Measurements from ENCODE around the gene POLR3A.

POLR3A gene

GRCh38 chr10:78021201-78021600 lies 8.1 kb downstream of the POLR3A start:
- DNase-seq (ENCODE audit: low read depth) = no peak
- no peak for TF ChIP-seq CTCF (IDR thresholded peaks at IDR 0.05; ENCODE audit: insufficient read depth, low read depth, low read length, missing control alignments)
- H3K4me3 ChIP-seq (ENCODE audit: low read length) = no peak overlapping the region

- no peak overlapping the region for H3K4me3 ChIP-seq (ENCODE audit: low read length)
- DNase-seq (ENCODE audit: low read depth) = no peak
- no peak for TF ChIP-seq CTCF (IDR thresholded peaks at IDR 0.05; ENCODE audit: insufficient read depth, low read depth, low read length, missing control alignments)
These were observed 10.1 kb downstream of the POLR3A start for GRCh38 chr10:78019264-78019663.

GRCh38 chr10:78017856-78018255 lies 11.5 kb downstream of the POLR3A start:
- no peak for DNase-seq (ENCODE audit: low read depth)
- no peak overlapping the region for H3K4me3 ChIP-seq (ENCODE audit: low read length)
- no peak for TF ChIP-seq CTCF (IDR thresholded peaks at IDR 0.05; ENCODE audit: insufficient read depth, low read depth, low read length, missing control alignments)

- DNase-seq (ENCODE audit: low read depth) = no peak
- no peak overlapping the region for H3K4me3 ChIP-seq (ENCODE audit: low read length)
- TF ChIP-seq CTCF (IDR thresholded peaks at IDR 0.05; ENCODE audit: insufficient read depth, low read depth, low read length, missing control alignments) = no peak
These were observed 13.8 kb downstream of the POLR3A start for GRCh38 chr10:78015546-78015945.

- no peak overlapping the region for H3K4me3 ChIP-seq (ENCODE audit: low read length)
- TF ChIP-seq CTCF (IDR thresholded peaks at IDR 0.05; ENCODE audit: insufficient read depth, low read depth, low read length, missing control alignments) = no peak
- DNase-seq (ENCODE audit: low read depth) = no peak
These were observed 15.8 kb downstream of the POLR3A start for GRCh38 chr10:78013564-78013963.

- no peak for DNase-seq (ENCODE audit: low read depth)
- TF ChIP-seq CTCF (IDR thresholded peaks at IDR 0.05; ENCODE audit: insufficient read depth, low read depth, low read length, missing control alignments) = no peak
- H3K4me3 ChIP-seq (ENCODE audit: low read length) = no peak overlapping the region
These were observed 18.2 kb downstream of the POLR3A start for GRCh38 chr10:78011065-78011464.

GRCh38 chr10:78010278-78010677 lies 19.0 kb downstream of the POLR3A start:
- H3K4me3 ChIP-seq (ENCODE audit: low read length) = no peak overlapping the region

More at GRCh38 chr10:78010278-78010677, 19.0 kb downstream of the POLR3A start:
- no peak for DNase-seq (ENCODE audit: low read depth)
- no peak for TF ChIP-seq CTCF (IDR thresholded peaks at IDR 0.05; ENCODE audit: insufficient read depth, low read depth, low read length, missing control alignments)
